M059J (cell line): ENCODE data around the gene GPR146. TPM values are rescaled to one million over a fixed set of nuclear protein-coding genes. Genes with fewer than 3 reads are reported as not detected.

Experiments
- DNase-seq: peaks from one replicate; pipeline ENCODE4 v3.0.0-alpha.2; 2012; ENCODE audit warnings: low read depth
- total RNA-seq: library from RNA; depleted of rRNA; stranded (reverse); fragments of >200 nt; shearing (Covaris generic); gene quantifications from 2 replicates; pipeline ENCODE4 v1.2.3, GENCODE V29; 2014

GPR146 gene
- total RNA-seq, 1 experiment from 2014 or later = 4.9 TPM

DNA sequence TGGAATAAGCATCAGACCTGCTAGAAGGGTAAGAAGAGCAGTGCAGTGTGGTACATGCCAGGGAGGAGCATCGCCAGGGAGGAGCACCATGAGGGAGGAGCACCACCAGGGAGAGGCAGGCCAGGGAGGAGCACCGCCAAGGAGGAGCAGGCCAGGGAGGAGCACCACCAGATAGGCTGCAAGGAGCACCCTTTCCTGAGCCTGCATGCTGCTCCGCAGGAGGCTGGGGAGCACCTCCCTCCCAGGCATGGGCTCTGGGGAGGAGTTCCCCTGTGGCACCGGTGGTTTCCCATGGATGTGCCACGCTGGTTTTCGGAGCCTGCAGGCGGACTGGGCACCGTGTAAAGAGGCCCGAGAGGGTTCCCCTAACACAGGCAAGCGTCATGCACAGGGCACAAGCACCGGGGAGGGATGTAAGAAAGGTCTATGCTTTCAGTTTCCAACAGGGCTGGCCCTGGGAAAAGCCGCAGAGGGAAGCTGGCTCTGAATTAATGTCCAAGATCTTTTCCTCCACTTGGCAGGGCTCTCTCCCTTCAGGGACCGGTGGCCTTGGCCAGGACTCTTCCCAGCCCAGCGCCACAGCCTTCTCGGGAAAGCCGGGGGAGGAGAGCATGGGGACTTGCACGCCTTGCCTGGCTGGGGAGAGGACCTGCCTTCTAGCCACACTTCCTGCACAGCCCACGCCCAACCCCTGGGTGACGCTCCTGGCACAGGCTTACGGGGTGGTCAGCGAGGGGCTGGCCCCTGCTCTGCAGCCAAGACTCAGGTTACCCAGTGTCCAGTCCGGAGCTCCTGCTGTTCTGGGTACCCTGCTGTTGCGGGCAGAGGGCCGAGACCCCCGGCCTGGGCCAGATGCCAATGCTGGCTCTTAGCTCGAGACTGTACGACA lies 32.1 kb downstream of the GPR146 start:
- DNase-seq = peak; percentile 24

GRCh38 chr7:1078519-1078918 lies 34.2 kb downstream of the GPR146 start:
- no peak for DNase-seq

GRCh38 chr7:1078985-1079384 lies 34.6 kb downstream of the GPR146 start:
- no peak for DNase-seq

GRCh38 chr7:1079546-1079945 lies 35.2 kb downstream of the GPR146 start:
- DNase-seq = no peak

DNA sequence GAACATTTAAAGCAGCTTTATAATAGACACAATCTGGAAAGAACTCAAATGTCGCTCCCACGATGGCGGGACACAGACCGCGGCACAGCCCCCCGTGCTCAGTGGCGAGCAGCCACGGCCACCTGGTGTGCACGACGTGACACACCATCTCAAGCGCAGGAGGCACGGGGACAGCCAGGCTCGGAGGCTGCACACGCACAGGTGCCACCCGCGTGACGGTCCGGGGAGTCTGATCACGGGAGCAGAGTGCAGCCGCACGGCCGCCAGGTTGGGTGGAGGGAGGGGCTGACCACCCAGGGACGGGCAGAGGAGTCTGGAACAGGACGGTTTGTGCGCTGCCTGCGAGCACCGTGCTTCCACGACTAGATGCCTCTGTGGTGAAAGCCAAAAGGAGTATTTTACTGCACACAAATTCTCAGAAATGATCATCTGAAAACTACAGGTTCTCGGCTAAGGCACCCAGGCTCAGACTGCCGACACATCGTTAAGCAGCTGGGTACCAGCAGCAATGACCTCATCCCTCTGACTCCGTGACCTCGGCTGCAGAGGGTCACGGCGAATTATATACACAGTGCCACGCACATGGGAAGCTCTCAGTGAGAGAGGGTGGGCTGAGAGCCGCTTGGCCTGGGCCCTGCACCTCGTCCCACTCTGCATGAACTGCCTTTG lies 36.0 kb downstream of the GPR146 start:
- DNase-seq = no peak

GRCh38 chr7:1080921-1081255 lies 36.5 kb downstream of the GPR146 start:
- no peak for DNase-seq

GRCh38 chr7:1081336-1081735 lies 37.0 kb downstream of the GPR146 start:
- DNase-seq = no peak

- DNase-seq = peak; percentile 87
Measured at GRCh38 chr7:1081931-1082401, 37.6 kb downstream of the GPR146 start.

GRCh38 chr7:1083729-1084657 lies 39.6 kb downstream of the GPR146 start:
- DNase-seq = no peak

DNA sequence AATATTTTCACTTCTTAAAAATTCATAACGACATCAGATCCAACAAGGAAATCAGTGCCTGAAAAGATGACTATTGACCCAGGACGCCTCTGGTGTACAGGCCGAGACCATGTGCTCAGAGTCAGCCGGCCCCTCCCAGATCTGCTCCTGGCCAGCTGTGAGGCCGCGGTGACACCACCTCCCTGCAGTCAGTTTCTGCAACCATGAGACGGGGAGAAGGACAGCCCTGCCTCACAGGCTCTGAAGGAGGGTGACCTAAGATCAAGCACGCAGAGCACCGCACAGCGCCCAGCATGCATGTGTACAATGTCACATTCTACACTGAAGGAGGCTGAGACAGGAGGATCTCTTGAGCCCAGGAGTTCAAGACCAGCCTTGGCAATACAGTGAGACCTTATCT lies 40.9 kb downstream of the GPR146 start:
- DNase-seq = no peak

DNA sequence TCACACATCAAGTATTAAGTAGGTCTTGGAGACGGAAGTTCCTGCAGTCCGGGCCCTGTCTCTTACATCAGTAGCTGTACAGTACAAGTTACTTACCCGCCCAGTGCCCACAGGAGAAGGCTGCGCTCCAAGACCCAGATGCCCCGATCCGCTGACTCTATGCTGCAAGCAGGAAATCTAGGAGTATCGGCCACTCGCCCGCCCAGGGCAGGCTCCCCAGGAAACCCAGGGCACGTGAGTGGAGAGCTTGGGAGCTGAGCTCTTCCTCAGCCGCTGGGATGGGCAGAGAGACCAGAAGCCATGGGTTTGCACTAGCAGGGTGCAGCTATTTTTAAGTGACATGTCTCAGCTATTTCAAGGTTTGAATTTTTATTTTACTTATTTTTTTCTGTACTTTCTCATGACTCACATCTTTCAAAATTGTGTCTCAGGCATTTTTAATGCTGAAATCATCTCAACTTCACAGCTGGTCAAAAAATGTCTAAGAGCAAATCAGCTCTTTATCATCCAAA lies 41.6 kb downstream of the GPR146 start:
- DNase-seq = no peak

DNA sequence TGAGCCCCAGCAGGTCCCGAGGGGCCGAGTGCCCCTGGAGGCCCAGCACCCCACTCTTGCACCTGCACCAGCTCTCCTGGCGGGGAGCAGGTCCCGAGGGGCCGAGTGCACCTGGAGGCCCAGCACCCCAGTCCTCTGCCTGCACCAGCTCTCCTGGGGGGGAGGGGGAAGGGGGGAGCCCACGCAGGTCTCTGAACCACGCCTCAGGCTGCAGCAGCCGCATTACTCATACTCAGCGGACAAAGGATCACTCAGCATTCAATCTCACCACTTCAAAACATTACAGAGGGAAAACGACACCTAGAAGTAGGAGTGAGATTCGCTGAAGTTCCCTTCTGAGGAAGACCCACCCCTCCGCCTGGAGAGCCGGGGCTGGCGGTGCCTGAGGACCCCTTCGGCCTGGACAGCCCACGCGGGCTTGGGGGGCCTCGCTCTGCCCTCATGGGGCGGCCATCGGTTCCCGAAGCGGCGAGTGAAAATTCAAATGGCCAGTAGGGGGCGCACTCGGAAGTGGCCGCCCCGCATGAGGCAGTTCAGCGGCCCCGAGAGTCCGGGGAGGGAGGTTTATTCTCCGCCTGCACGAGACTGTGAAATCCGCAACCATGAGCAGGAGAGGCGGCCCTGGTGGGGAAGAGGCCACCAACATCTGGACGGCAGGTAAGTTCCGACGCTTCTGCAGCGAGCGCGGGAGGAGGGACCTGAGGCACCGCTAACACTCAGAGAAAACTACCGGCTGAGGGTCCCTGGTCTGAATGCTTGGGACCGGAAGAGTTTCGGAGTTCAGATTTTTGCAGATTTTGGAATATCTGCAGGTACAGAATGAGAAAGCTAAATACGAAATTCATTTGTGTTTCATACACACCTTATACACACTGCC lies 42.5 kb downstream of the GPR146 start:
- DNase-seq = peak; percentile 68

DNA sequence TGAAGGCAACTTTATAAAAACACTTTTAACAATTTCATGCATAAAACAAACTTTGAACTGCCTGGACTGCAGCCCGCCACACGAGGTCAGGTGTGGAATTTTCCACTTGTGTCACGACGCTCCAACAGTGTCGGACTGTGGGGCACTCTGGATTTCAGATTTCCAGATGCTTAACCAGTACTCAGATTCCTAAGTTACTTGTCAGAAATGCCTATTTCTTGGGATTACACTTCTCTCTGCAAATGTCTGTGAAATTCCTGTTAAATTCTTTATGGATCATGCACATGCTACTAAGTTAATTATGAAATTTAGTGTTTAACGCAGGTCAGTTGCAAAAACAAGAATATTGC lies 43.1 kb downstream of the GPR146 start:
- no peak for DNase-seq

- DNase-seq = peak; percentile 42
Measured at GRCh38 chr7:1087952-1088920, 43.9 kb downstream of the GPR146 start, which contains the start of gene GPER1. Gene GPER1, plus strand, starts transcription at chr7:1088113. Its CDS starts 3,616 bp downstream, at chr7:1091729.

DNA sequence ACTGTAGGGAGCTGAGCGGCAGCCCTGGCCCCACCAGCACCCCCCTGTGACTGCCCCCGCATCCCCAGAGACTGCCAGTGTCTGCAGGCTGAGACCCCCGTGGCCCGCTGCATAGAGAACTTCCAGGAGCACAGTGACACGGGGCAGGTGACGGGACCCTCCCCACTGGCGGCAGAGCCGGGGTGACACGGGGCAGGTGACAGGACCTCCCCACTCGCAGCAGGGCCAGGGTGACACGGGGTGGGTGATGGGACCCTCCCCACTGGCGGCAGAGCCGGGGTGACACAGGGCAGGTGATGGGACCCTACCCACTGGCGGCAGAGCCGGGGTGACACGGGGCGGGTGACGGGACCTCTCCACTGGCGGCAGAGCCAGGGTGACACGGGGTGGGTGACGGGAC lies 45.9 kb downstream of the GPR146 start:
- no peak for DNase-seq

GRCh38 chr7:1090686-1091643 lies 46.6 kb downstream of the GPR146 start:
- peak; percentile 27 for DNase-seq

DNA sequence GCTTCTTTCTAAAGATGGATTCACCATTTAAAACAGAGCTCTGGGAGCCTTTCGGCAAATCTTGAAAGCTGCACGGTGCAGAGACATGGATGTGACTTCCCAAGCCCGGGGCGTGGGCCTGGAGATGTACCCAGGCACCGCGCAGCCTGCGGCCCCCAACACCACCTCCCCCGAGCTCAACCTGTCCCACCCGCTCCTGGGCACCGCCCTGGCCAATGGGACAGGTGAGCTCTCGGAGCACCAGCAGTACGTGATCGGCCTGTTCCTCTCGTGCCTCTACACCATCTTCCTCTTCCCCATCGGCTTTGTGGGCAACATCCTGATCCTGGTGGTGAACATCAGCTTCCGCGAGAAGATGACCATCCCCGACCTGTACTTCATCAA lies 47.3 kb downstream of the GPR146 start:
- no peak for DNase-seq

DNA sequence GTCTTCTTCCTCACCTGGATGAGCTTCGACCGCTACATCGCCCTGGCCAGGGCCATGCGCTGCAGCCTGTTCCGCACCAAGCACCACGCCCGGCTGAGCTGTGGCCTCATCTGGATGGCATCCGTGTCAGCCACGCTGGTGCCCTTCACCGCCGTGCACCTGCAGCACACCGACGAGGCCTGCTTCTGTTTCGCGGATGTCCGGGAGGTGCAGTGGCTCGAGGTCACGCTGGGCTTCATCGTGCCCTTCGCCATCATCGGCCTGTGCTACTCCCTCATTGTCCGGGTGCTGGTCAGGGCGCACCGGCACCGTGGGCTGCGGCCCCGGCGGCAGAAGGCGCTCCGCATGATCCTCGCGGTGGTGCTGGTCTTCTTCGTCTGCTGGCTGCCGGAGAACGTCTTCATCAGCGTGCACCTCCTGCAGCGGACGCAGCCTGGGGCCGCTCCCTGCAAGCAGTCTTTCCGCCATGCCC lies 47.9 kb downstream of the GPR146 start:
- DNase-seq = no peak
